HG02852 (cell line): ENCODE data around the gene PLXNA2.
A peak's percentile ranks its signal among the peaks of the same experiment; 100 is the strongest.

Source experiments
- ATAC-seq: cut with Tn5 transposase; IDR thresholded peaks from one replicate; pipeline ENCODE4 v1.9.1; 2021; ENCODE audit warnings: mild to moderate bottlenecking, moderate library complexity; ENCODE audit not compliant: unreplicated experiment

Gene PLXNA2

DNA sequence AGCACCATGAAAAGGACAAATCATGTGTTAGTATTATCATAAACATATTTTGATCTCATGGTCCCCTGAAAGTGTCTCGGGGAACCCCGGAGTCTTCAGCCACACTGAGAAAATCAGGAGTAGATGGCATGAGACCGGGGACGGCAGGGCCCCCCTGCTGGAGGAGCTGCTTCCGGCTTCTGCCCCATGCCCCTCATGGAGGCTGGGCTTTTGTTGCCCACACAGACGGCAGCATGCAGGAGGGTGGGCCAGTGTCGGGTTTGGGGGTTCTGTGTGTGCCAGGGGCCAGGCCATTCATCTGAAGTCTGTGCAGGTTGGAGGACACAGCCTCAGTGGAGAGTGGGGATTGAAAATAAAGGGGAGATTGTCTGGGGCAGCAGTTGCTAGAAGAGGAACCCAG lies 258.2 kb downstream of the PLXNA2 start:
- ATAC-seq: no peak

DNA sequence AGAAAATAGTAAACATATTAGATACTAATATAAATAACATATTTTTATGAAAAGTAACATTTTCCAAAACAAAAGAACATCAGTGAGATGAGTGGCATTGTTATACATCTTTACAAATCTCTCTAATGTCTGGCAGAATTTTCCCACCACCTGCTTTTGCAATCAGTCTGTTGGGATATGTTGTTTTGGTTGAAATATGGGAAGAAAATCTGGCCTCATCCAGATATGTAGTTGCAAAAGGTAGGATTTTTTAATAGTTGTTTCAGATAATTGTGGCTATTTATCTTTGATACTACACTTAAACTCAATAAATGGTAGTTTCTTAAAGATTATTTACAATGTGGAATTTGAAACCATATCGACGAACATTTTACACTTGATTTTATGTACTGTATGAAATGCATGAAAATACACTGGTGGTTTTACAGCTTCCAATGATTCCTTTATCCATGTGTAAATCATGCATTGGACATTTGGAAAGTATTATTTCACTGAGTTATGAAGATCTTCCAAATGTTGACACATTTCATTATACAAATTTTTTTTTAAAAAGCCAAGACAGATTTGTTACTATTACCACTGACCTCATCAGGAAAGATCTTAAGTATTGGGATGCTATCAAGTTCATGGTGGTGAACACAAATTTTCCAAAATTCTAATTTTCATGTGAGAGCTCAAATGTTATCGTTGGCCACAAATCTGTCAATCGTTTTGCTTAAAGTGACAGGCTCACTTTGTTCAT lies 259.2 kb downstream of the PLXNA2 start:
- ATAC-seq: no peak

DNA sequence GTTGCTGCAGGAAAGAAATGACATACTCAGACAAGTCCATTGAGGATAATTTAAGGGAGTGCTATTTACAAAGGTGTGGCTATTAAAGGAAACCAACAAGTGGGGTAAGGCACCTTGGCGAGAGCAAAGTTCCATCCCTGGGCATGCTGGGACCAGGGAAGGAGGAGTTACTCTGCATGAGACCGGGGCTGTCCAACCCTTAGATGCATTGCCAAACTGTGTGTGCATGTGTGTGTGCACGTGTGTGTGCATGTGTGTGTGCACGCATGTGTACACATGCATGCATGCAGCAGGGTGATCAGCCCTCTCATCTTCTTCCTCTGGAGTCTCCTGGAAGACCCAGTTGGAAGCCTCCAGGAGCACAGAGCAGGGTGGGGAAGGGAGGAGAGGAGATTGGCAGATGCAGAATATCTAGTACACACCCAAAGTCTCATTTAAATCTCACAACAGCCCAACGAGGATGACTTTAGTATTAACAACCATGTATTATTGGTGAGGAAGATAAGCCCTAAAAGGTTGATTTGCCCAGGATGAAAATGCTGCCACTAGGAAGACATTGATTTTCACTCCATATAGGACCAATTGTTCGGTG lies 261.0 kb downstream of the PLXNA2 start:
- ATAC-seq: no peak

DNA sequence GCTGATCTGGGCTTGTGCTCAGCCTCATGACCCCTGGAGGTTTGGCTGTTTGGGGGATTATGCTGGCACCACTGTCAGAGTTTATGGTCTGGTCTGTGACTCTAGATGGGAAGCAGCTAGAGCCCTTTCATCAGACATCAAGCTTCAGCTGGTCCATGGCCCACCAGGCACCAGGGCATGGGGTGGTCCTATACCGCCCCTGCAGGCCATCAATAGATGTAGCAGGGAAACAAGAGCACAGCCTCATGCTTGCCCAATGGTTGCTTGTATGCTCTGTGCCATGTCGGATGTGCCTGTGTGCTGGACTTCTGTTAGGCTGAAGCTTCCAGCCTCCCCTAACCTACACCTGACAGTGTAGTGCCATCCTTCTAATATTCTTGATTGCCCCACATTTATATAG lies 262.2 kb downstream of the PLXNA2 start:
- peak; percentile 56 for ATAC-seq

DNA sequence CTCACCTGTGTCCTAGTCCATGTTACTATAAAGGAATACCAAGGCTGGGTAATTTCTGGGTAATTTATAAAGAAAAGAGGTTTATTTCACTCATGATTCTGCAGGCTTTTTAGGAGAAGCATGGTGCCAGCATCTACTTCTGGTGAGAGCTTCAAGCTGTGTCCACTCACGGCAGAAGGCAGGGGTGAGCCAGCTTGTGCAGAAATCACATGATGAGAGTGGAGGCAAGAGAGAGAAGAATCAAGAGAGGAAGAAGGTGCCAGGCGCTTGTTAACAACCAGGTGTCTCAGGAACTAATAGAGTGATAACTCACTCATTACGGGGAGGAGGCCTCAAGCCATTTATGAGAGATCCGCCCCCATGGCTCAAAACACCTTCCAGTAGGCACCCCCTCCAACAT lies 265.7 kb downstream of the PLXNA2 start:
- ATAC-seq: no peak

DNA sequence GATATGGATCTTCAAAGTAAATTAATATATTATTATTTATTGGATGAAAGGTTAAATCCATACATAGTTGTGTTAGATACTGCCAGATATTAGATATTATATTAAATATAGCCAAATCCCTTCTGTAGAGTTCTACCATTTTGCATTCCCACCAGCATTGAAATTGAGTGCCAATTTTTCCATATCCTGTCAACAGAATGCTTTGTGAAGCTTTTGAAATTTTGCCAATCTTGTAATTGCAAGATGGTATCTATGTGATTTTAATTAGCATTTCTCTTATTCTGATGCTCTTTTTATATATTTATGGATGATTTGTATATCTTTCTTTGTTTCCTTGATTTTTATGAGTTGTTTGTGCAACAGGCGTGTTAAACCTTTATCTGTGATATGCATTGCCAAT lies 266.3 kb downstream of the PLXNA2 start:
- no peak for ATAC-seq

DNA sequence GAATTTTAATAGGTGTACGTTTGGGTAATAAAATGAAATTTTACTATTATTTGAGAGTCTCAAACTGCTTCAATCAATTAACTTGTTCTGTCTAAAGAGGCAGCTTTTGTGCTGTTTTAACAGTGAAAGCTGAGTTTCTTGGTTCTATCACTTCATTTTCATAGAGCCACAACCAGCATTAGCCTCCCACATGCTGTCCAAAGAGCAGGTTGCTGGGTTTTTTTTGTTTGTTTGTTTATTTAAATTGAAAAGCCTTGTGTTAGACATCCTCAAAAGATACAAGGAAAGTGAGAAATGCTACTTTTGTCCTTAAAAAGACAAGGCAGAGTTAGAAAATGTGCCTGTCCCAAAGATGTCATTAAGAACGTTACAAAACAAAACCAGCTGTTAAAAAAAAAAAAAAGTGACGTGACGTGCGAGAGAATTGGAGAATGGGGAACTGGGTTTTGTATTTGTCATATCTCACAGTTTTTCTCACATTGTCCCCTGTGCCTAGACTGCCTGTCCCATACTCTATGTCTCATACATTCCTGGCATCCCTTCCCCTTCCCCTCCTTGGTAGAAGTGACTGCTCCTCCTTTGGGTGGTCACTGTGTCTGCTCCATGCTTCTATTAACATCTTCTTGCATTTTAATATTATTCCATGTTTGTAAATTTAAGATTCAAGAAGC lies 270.2 kb downstream of the PLXNA2 start:
- ATAC-seq: no peak

DNA sequence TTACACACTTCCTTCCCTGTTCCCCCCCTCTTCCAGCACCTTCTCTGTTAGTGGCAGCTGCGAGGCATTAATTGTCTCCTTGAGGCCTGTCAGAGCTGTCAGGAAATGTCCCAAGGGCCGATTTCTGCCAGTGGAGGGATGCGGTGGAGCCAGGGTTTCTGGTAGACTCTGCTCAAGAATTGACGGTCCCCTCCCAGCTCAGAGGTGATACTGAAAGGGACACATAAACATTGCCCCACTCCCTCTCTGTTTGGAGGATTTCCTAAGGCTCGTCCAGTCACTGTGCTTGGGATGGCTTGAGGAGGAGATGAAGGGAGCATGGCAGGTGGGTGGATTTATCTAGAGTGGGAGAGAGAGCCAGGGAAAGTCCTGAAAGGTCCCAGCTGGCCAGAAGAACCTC lies 271.8 kb downstream of the PLXNA2 start:
- no peak for ATAC-seq
